ENCODE measurements around the gene ATP5F1D.

DNA sequence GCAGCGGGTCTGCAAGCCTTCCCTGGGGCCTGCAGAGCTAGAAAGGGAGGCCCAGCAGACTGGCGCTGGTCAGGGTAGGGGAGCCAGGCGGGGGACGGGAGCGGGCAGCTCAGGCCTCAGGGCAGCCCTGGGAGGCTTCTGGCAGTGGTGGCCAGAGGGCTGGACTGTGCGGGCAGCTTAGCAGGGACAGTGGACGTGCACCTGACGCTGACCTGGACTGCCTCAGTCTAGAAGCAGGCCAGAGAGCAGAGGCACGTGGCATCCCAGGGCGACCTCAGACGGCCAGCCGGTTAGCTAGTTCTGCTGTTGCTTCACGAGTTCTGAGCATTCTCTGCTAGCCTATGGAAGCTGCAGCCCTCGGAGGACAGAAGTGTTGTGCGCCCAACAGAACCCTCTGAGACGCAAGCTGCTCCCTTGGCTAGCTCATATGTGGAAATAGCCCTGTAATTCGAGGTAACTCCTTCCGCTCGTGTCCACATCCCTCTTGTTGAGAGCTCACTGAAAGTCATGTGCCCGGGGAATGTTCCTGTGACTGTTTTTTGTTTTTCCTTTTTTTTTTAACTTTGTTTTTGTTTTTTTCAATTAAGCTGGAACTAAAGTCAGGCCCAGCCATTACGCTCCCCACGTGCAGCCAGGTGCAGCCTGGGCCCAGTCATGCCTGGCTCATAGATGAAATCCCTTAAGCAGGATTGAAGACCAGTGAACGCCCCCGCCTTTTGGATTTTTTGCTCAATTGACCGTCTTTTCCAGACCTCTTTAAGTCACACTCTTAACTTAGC is 31.9 kb downstream of the ATP5F1D start:
- no peak for TF ChIP-seq EZH2phosphoT487 (IDR thresholded peaks at IDR 0.05)
- no peak for TF ChIP-seq CTCF (IDR thresholded peaks at IDR 0.05)
- TF ChIP-seq EZH2 (IDR thresholded peaks at IDR 0.05): no peak

All from neural progenitor cell (in vitro differentiated cells).